HTR-8/SVneo (cell line): ENCODE measurements around the gene FRG2B.
"Not testable (repeated sequence)": the region's sequence is repeated elsewhere in the genome, so short reads cannot be mapped to it uniquely, and the experiment has no call there.

ENCODE experiments used
- DNase-seq: peaks from one replicate; pipeline ENCODE4 v3.0.0; 2011; ENCODE audit warnings: low spot score, mixed read lengths; ENCODE audit not compliant: insufficient read length
- FAIRE-seq: peaks from 2 replicates; lab custom pipeline; 2011; peaks lifted over from hg19 to GRCh38; lab: Jason Lieb, UNC

The FRG2B gene

DNA sequence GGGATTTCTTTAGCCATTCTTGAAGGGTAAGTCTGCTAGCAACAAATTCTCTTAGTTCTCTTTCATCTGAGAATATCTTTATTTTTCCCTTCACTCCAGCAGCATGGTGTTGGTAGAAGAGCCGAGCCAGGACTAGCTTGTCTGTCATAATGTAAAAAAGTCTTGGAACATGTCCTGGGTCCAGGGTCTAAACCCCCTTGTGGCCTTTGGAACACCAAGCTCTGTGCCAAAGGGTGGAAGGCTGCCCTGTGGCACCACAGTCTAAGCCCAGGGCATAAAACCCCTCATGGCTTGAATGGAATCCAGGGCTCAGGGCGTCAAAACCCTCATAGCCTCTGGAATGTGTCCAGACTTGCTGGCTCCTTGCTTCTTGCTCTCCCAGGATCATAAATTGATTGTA, 23.2 kb downstream of the FRG2B start:
- DNase-seq, FAIRE-seq: not testable (repeated sequence)

DNA sequence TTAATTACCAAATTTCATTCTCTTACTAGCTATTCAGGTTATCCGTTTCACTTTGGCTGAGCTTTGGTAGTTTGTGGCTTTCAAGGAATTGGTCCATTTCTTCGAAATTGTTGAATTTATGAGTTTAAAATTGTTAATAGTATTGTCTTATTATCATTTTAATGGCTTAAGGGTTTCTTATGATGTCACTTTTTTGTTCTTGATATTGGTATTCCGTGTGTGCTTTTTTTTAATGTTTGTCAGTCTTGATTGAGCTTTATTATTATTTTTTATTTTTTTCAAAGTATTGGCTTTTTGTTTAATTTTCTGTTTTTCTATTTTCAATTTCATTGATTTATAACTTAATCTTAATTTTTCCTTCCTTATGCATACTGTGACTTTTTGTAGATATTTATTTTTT, 25.9 kb downstream of the FRG2B start:
- DNase-seq = no peak

DNA sequence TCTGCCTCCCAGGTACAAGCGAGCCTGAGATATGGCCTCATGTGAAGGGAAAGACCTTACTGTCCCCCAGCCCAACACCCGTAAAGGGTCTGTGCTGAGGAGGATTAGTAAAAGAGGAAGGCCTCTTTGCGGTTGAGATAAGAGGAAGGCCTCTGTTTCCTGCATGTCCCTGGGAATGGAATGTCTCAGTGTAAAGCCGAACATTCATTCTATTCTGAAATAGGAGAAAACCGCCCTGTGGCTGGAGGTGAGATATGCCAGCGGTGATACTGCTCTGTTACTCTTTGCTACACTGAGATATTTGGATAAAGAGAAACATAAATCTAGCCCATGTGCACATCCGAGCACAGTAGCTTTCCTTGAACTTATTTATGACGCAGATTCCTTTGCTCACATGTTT, 26.7 kb downstream of the FRG2B start:
- FAIRE-seq = not testable (repeated sequence)

More for the DNA sequence above, 25.9 kb downstream of the FRG2B start:
- FAIRE-seq = no peak

DNA sequence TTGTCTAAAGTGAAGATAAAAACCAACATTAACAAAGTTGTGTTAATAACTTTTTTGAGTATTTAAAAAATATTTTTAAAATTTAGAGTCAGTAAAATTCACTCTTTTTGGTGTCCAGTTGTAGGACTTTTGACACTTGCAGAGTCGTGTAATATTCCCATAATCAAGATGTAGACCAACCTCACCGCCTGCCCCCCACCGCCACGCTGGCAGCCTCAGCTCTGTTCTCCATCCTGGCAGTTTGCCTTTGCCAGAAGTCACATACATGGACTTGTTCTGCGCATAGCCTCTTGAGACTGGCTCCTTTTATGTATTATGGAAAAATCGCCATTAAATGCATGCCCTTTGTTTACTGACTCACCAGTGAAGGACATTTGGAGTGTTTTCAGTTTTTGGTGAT, 33.9 kb downstream of the FRG2B start:
- DNase-seq (no peak), FAIRE-seq (no peak)

More for the DNA sequence above, 26.7 kb downstream of the FRG2B start:
- not testable (repeated sequence) for DNase-seq

DNA sequence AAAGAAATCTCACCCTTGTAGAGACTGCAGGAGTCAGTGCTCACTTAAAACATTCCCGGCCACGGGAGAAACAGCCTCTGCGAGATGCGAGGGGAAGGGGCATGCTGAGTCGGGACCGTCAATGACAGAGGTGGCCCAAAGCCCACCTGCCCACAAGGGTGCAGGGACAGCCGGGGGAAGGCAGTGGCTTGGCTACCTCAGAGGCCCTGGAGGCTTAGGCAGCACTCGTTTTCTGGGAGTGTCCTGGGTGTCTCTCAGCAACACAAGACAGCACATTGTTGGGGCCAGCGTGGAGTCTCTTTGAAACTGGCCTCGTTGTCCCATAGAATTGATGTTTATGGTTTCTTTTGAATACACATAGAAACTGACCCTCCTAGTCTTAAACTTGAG, 35.6 kb downstream of the FRG2B start:
- no peak for FAIRE-seq
- DNase-seq = no peak

DNA sequence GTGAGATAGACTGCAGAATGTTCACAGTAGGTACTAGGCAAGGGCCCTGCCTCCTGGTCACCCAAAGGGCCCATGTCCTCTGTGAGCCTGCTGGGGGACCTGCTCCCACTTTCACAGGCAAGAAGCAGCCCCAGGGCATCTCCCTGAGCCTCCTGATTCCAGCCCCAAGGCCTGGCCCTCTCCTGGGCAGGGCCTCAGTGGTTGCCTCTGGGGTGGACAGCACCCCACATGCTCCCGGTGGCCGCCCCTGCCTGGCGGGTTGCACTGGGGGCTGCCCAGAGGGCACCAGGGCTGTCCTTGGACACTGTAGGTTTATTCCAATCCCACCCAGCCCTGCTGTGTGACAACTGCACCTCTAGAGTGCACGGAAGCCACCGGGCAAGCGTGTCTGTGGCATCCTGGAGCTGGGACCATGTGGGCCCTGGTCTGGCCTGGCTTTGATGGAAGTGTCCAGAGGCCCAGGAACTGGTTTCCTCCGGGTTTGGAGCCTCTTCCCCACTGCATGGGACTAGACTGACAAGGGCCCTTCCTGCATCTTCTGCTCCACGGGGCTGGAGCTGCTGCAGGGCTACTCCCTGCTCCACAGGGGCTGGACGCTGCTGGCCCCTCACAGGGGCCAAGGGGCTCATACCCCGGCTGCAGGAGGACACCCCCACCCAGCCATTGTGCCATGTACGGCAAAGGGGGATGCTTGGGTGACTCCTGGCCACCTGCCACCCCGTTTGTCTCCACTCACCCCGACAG, 36.2 kb downstream of the FRG2B start:
- FAIRE-seq (no peak), DNase-seq (no peak)

DNA sequence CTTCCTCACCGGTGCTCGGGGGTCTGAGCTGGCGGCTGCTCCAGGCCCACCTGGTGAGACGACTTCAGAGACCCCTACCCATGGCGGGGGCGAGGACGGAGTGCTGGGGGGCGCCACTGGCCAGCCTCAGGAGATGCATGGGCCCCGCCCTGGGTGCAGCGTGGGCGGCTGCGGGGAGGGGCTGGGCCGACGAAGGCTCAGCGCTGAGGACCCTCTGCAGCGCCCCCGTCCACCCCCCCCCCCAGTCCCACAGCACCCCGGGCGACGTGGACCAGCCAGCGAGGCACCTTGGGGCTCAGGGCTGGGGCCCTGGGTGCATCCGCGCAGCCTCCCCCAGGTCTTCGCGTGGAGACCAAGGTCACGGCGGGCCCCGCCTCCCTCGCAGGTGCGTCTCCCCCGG, 49.6 kb downstream of the FRG2B start:
- FAIRE-seq, DNase-seq: not testable (repeated sequence)
